ENCODE measurements around the gene RPAP2.

DNA sequence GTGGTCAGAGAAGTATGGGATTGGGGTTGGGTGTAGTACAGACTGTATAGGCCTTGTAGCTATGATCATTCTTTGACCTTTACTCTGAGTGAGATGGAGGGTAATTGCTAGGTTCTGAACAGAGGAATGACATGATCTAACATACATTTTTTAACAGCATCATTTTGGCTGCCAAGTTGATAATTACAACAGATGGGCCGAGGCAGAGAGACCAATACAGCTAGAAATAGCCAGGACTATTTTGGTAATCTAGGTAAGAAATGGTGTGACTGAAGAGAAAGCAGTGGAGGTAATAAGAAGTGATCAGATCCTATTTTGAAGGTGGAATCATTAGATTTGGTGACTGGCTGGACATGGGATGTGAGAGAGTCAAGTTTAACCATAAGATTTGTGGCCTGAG, 43.5 kb downstream of the RPAP2 start:
- TF ChIP-seq CTCF (IDR thresholded peaks at IDR 0.05) (no peak), POLR2AphosphoS5 (IDR thresholded peaks at IDR 0.05) (no peak), EP300 (IDR thresholded peaks at IDR 0.05; ENCODE audit: low read depth) (no peak), POLR2A (IDR thresholded peaks at IDR 0.05) (no peak)

All from transverse colon (tissue), 4 donors.